HG03457 (cell line): Measurements from ENCODE around the gene MYO1E.
"Not testable (repeated sequence)": the region's sequence is repeated elsewhere in the genome, so short reads cannot be mapped to it uniquely, and the experiment has no call there.

Source experiments
- ATAC-seq: cut with Tn5 transposase; IDR thresholded peaks from one replicate; pipeline ENCODE4 v1.9.1; 2021; ENCODE audit warnings: moderate number of reproducible peaks; ENCODE audit not compliant: unreplicated experiment

MYO1E gene

DNA sequence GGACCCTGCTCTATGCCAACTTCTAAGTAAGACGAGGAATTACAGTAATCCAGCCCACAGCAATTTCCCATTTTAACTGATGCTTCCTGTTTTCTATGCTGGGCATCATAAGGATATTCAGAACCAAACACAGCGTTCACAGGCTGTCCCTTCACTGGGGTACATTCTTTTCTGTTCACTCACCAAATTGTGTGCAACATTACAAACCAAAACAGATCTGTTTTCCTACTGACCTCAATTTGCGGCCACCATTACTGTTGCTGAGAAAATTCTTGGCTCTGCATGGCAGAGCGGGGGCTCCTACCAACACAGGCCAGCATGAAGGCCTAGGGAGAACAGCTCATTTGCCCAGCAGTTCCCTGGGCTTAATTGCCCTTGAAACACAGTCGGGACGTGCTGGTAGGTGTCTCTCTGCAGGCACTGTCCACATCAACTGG is 76.5 kb downstream of the MYO1E start:
- no peak for ATAC-seq

- no peak for ATAC-seq
Observed at GRCh38 chr15:59295261-59296001, 77.2 kb downstream of the MYO1E start.

- no peak for ATAC-seq
Observed at GRCh38 chr15:59294574-59295260, 78.0 kb downstream of the MYO1E start.

- ATAC-seq, result no peak
Observed at GRCh38 chr15:59292442-59293151, 80.1 kb downstream of the MYO1E start.

- ATAC-seq, result no peak
Observed at GRCh38 chr15:59291213-59291549, 81.5 kb downstream of the MYO1E start.

GRCh38 chr15:59290295-59291212 is 82.1 kb downstream of the MYO1E start:
- no peak for ATAC-seq

DNA sequence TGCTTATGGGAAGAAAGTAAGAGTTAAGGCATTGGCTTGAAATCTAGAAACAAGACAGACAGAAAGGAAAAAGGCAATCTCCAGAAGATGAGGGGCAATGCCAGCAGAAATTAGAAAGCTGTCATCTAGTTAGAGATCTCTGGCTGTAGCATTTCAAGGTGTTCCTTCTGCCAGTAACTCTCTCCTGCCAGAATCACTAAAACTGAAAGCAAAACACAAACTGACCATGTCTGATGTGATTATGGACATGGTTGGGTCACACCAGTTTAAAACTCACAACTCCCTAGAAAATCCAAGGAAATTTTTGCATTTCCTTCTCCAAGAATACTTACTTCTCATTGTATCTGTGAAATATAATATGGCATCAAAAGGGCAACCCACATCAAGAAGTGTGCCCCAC is 83.1 kb downstream of the MYO1E start:
- no peak for ATAC-seq

GRCh38 chr15:59283717-59284391 is 88.8 kb downstream of the MYO1E start:
- no peak for ATAC-seq

DNA sequence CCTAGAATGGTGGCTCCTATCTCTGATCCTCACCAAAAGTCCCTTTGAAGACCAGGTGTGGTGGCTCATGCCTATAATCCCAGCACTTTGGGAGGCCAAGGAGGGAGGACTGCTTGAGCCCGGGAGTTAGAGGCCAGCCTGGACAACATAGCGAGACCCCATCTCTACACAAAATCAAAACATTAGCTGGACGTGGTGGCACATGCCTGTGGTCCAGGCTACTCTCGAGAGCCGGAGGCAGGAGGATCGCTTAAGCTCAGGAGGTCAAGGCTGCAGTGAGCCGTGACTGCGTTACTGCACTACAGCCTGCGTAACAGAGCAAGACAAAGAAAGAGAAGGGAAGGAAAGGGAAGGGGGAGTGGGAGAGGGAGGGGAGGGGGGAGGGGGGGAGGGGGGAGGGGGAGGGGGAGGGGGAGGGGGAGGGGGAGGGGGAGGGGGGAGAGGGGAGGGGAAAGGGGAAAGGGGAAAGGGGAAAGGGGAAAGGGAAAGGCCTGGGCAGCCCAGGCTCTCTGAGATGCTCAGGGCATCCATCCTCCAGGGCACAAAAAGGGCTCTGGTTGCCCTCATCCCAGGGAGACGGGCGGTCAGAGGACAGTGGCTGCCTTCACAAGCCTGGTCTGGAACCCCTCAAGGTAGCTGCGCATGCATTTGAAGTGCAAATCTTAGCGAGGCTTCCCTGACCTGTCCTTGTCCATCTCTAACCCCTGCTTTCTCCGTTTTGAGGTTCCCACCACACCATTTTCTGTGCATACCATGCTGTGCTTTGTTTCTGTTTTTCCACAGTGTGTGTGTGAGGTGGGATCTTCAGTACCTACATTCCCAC is 89.9 kb downstream of the MYO1E start:
- no peak for ATAC-seq

DNA sequence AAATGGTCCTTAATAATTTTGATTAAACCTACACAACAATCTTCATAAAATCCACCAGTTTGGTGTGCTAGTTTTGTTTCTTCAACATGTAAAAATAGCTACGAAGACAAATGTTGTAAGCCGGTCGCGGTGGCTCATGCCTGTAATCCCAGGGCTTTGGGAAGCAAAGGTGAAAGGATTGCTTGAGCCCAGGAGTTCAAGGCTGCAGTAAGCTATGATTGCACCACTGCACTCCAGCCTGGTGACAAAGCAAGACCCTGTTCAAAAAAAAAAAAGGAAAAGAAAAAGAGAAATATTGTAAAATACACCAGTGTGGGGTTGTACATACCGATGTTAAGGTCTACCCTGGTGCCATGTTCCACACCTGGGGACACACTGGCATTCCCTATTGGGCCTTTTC is 91.0 kb downstream of the MYO1E start:
- ATAC-seq, result no peak

- ATAC-seq, result no peak
Observed at GRCh38 chr15:59280855-59281254, 91.8 kb downstream of the MYO1E start.

DNA sequence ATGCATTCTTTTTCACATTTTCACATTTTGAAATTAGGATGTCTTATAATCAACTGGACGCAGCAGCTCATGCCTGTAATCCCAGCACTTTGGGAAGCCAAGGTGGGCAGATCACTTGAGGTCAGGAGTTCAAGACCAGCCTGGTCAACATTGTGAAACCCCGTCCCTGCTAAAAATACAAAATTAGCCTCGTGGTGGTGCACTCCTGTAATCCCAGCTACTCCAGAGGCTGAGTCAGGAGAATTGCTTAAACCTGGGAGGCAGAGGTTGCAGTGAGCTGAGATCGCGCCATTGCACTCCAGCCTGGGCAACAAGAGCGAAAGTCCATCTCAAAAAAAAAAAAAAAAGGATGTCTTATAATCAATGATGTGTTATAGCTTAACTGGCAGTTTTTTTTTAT is 92.4 kb downstream of the MYO1E start:
- not testable (repeated sequence) for ATAC-seq

GRCh38 chr15:59279023-59279422 is 93.6 kb downstream of the MYO1E start:
- ATAC-seq, result no peak

GRCh38 chr15:59278120-59278519 is 94.6 kb downstream of the MYO1E start:
- ATAC-seq, result no peak

DNA sequence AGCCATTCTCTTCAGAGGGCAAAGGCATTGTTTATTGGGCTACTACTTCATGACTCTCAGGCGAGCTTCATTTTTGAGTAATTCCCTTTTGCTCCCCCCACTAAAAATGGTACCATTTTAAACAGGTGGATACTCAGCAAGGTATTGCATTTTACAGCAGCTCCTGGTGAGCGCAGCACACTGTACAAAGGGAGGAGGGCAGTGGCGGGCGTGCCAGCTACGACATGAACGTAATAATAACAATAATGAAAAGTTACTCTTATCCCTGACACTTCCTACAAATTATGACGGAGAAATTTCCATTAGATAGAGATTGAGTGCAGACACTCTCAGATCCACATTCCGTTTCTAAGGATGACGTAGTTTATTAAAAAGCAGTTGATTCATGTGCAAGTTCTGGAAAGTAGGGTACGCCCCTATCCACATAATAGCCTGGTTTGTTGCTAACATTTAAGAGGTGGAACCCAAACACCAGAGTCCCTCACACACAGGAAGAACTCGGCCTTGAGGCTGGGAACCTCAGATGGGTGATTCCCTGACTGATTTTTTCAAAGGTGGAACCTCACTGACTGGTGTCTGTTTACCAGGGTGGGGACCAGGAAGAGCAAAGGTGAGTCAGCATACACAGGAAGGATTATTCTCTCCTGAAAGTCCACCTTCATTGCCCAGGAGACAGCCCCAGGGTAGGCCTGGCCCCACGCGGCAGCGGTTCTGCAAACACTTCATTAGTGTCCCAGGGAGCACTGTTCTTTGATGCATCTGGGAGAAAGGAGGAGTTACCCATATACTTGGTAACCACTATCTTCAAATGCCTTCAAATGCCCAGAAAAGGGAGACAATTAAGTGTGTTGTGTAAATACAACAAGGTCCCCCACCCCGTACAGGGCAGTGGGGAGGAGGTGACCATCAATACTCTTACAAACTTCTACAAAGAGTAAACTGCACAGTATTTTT is 96.2 kb downstream of the MYO1E start:
- no peak for ATAC-seq

- ATAC-seq, result no peak
Observed at GRCh38 chr15:59274126-59274970, 98.3 kb downstream of the MYO1E start.

DNA sequence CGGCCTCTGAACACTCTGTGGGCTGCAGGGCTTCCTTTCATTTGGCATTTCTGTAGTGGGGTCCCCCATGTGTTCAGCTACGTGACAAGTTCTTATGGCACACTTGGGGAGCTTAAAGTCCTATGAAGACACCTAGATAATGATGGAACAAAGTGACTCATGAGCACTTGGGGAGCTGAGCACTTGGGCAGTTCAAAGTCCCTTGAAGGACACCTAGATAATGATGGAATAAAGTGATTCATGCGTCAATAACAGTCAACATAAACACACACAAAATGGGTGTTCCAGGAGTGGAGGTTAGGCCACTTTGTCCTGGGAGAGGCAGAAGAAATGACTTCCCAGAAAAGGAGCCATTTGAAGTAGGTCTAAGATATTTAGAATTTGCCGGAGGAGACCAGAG is 99.4 kb downstream of the MYO1E start:
- no peak for ATAC-seq
